Upper lobe of left lung (tissue), 4 donors: ENCODE results near the gene CETN3.

Experiments
- POLR2A ChIP-seq, 4 donors: fragments of 450-650 bp; IDR thresholded peaks; one replicate each; pipeline ENCODE4 v1.5.1; 2016 to 2017; ENCODE audit warnings: antibody characterized with exemption in 4 of 4, mild to moderate bottlenecking in 2 of 4
- POLR2AphosphoS5 ChIP-seq, 2 donors: sonication (generic); formaldehyde crosslinking; IDR thresholded peaks; one replicate each; pipeline ENCODE4 v1.5.1; 2017; ENCODE audit warnings: antibody characterized with exemption in 2 of 2
- TF ChIP-seq, protein P1 (sequence below), 6 experiments: fragments of 450-650 bp in 4 of 6; fragments of 200-600 bp in 2 of 6; sonication (generic) in 2 of 6; IDR thresholded peaks; one replicate each; pipeline ENCODE4 v1.5.1; 2016 to 2019; ENCODE audit warnings: antibody characterized with exemption in 6 of 6

DNA sequence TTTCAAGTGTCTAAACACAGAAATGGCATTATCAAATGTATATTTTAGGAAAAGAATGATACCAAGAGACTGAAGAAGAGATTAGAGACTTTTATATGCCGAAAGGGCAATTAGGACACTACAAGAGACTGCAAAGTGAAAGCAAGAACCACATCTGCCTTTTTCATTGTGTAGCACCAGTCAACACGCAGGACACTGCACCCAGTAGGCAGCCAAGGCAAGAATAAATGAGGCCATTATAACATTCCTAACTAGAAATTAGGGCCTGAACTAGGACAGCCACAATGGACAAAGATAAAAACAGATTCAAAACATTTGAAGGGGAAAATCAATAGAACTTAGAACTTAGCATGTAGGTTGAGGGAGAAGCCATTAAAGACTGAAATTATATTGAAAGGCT lies 10.8 kb downstream of the CETN3 start:
- TF ChIP-seq, protein P1, sequence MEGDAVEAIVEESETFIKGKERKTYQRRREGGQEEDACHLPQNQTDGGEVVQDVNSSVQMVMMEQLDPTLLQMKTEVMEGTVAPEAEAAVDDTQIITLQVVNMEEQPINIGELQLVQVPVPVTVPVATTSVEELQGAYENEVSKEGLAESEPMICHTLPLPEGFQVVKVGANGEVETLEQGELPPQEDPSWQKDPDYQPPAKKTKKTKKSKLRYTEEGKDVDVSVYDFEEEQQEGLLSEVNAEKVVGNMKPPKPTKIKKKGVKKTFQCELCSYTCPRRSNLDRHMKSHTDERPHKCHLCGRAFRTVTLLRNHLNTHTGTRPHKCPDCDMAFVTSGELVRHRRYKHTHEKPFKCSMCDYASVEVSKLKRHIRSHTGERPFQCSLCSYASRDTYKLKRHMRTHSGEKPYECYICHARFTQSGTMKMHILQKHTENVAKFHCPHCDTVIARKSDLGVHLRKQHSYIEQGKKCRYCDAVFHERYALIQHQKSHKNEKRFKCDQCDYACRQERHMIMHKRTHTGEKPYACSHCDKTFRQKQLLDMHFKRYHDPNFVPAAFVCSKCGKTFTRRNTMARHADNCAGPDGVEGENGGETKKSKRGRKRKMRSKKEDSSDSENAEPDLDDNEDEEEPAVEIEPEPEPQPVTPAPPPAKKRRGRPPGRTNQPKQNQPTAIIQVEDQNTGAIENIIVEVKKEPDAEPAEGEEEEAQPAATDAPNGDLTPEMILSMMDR (IDR thresholded peaks at IDR 0.05): no peak
- TF ChIP-seq POLR2AphosphoS5 (IDR thresholded peaks at IDR 0.05) (no peak), POLR2A (IDR thresholded peaks at IDR 0.05) (no peak)
